Bone marrow (tissue), 2 donors: ENCODE measurements around the gene P2RY8.
"Not testable (repeated sequence)": the region's sequence is repeated elsewhere in the genome, so short reads cannot be mapped to it uniquely, and the experiment has no call there.

Experiments
- DNase-seq, 2 donors: peaks; one replicate each; lab custom pipeline; 2025; lab: John Stamatoyannopoulos, UW

The P2RY8 gene

DNA sequence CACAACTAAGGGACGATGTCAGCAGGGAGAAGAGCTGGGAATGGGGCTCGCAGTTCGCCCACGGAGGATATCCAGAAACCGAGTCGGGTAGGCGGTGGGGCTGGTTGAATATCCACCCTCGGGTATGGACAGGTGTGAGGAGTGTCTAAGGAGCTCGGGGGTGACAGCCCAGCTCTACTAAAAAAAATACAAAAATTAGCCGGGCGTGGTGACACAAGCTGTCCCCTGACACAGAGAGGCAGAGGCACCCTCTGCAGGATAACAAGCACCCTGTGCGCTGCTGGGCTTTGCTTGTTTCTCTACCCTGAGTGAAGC is 72.1 kb downstream of the P2RY8 start:
- no peak for DNase-seq

GRCh38 chrX:1464041-1464970 is 72.7 kb downstream of the P2RY8 start:
- DNase-seq = no peak

GRCh38 chrX:1463581-1463980 is 73.4 kb downstream of the P2RY8 start:
- DNase-seq = no peak

DNA sequence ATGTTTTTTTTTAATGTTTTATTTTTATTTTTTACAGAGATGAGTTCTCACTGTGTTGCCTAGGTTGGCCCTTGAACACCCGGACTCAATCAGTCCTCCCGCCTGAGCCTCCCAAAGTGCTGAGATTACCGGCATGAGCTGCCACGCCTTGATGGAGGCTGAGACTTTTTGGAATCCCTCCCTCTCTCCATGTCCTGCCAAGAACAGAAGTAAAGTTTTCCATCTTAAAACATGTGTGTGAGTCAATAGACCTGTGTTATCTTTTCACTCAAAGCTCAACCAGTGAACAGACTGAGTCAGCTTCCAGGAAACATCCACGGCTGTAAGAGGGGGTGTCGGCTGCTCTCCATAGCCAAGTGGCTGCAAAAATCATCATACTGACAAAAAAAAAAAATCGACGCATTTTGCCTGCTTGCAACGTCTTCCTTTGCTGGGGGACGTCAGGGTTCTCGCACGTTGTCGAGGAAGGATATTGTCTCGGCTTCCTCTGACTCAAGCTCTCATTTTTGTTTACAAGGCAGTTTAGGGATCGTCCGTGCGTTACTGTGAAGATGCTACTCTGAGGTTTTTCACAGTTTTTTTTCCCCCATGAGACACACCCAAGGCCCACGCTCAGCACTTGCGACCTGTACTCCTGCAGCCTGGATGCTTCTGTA is 74.3 kb downstream of the P2RY8 start:
- DNase-seq = peak in 1 of 2 donors; percentile 87

GRCh38 chrX:1462110-1462509 is 74.9 kb downstream of the P2RY8 start:
- DNase-seq = no peak

GRCh38 chrX:1455948-1456280 is 81.1 kb downstream of the P2RY8 start:
- DNase-seq = no peak

DNA sequence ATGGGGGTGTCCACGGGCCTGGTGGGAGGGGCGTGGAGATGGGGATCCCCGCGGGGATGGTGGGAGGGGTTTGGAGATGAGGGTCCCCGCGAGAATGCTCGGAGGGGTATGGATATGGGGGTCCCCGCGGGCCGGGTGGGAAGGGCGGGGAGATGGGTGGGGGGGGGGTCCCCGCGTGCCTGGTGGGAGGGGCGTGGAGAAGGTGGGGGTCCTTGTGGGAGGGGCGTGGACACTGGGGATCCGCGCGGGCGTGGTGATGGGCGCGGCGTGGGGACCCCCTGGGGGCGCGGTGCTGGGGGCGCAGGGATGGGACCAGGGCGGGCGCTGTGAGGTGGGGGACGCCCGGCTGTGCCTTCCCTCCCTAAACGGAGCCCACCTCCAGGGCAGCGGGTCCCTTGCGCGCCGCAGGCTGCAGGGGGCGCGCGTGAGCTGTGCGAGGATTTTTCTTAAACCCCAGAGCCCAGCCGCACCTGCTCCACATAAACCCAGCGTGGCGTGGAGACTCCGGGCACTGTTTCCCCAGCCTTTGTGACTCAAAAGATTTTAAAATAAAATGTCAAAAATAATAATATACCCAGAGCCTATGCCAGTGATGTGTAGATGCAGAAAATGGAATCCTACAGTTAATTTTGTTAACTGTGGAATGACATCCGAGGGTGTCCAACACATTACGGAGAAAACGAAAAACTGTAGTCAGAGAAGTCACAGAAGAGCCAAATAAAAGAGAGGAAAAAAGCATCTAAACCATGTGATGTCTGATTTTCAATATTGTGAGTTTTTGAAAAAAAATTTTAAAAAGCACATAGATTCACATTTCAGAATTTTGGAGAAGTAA is 82.8 kb downstream of the P2RY8 start:
- no peak for DNase-seq

GRCh38 chrX:1453395-1453783 is 83.6 kb downstream of the P2RY8 start:
- DNase-seq = no peak

GRCh38 chrX:1452516-1453394 is 84.2 kb downstream of the P2RY8 start, which contains the start of gene ASMTL:
Gene ASMTL, minus strand, starts transcription at chrX:1452909. Its CDS starts 69 bp downstream, at chrX:1452840.
- no peak for DNase-seq

DNA sequence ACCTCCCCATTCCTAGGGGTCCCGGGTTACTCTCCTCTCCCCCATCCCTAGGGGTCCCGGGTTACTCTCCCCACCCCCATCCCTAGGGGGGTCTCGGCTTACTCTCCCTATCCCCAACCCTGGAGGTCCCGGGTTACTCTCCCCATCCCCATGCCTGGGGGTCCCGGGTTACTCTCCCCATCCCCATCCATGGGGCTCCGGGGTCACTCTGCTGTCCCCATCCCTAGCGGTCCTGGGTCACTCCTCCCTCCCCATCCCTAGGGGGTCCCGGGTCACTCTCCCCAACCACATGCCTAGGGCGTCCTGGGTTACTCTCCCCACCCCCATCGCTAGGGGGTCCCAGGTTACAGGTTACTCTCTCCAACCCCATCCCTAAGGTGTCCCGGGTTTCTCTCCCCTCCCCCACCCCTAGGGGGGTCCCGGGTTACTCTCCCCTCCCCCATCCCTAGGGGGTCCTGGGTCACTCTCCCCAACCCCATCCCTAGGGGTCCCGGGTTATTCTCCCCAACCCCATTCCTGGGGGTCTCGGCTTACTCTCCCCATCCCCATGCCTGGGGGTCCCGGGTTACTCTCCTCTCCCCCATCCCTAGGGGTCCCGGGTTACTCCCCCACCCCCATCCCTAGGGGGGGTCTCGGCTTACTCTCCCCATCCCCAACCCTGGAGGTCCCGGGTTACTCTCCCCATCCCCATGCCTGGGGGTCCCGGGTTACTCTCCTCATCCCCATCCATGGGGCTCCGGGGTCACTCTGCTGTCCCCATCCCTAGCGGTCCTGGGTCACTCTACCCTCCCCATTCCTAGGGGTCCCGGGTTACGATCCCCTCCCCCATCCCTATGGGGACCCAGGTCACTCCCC is 85.1 kb downstream of the P2RY8 start:
- no peak for DNase-seq

DNA sequence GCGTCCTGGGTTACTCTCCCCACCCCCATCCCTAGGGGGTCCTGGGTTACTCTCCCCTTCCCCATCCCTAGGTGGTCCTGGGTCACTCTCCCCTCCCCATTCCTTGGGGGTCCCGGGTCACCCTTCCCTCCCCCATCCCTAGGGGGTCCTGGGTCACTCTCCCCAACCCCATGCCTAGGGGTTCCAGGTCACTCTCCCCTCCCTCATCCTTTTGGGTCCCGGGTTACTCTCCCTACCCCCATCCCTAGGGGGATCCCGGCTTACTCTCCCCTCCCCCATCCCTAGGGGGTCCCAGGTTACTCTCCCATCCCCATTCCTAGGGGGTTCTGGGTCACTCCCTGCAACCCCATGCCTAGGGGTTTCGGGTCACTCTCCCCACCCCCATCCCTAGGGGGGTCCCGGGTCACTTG is 85.7 kb downstream of the P2RY8 start:
- no peak for DNase-seq

GRCh38 chrX:1450361-1451161 is 86.4 kb downstream of the P2RY8 start:
- no peak for DNase-seq

GRCh38 chrX:1449823-1450149 is 87.2 kb downstream of the P2RY8 start:
- DNase-seq = no peak

- DNase-seq = no peak
Measured at GRCh38 chrX:1449036-1449822, 87.8 kb downstream of the P2RY8 start.

DNA sequence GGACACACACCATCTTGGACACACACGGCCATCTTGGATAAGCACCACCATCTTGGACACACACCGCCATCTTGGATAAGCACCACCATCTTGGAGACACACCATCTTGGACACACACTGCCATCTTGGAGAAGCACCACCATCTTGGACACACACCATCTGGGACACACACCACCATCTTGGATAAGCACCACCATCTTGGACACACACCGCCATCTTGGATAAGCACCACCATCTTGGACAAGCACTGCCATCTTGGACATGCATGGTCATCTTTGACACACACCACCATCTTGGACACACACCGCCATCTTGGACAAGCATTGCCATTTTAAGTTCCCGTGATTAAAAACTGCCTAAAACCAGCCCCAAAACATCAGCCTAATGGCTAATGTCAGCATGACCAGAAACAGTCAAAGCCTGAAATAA is 88.4 kb downstream of the P2RY8 start:
- not testable (repeated sequence) for DNase-seq

DNA sequence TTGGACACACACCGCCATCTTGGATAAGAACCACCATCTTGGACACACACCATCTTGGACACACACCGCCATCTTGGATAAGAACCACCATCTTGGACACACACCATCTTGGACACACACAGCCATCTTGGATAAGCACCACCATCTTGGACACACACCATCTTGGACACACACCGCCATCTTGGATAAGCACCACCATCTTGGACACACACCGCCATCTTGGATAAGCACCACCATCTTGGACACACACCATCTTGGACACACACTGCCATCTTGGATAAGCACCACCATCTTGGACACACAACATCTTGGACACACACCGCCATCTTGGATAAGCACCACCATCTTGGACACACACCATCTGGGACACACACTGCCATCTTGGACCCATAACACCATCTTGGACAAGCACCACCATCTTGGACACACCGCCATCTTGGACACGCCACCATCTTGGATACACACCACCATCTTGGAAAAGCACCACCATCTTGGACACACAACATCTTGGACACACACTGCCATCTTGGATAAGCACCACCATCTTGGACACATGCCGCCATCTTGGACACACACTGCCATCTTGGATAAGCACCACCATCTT is 88.9 kb downstream of the P2RY8 start:
- not testable (repeated sequence) for DNase-seq

DNA sequence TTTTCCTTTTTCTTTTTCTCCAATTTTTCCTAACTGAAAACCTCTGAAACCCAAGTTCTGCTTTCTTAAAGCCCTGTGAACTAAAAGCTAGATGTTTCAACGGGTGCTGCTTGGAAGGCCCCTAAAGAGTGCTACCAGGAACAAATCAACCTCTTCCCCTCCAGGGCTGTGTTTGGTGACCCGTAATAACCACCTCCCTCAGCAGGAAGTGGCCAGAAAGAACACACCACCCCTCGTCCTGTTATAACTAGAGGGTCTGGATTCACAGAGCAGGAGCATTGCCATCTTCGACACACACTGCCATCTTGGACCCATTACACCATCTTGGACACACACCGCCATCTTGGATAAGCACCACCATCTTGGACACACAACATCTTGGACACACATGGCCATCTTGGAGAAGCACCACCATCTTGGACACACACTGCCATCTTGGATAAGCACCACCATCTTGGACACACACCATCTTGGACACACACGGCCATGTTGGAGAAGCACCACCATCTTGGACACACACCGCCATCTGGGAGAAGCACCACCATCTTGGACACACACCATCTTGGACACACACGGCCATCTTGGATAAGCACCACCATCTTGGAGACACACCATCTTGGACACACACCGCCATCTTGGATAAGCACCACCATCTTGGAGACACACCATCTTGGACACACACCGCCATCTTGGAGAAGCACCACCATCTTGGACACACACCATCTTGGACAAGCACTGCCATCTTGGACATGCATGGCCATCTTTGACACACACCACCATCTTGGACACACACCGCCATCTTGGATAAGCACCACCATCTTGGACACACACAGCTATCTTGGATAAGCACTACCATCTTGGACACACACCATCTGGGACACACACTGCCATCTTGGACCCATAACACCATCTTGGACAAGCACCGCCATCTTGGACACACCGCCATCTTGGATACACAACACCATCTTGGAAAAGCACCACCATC is 89.7 kb downstream of the P2RY8 start:
- not testable (repeated sequence) for DNase-seq
